Common myeloid progenitor, CD34-positive (primary cell): ENCODE measurements around the gene PPP1CC.
A peak's percentile ranks its signal among the peaks of the same experiment; 100 is the strongest.

Source experiments
- CTCF ChIA-PET: fragments of 350-600 bp; sonication (Branson Sonifier 250); formaldehyde crosslinking; loops from one replicate; lab custom pipeline; 2021; ENCODE audit warnings: antibody characterized with exemption; lab: Charles Lee
- POLR2A ChIA-PET: fragments of 350-600 bp; sonication (Branson Sonifier 250); formaldehyde crosslinking; loops from one replicate; lab custom pipeline; 2021; ENCODE audit warnings: antibody characterized with exemption; lab: Charles Lee
- DNase-seq, 3 donors: peaks; one replicate each; pipeline versions ENCODE4 v3.0.0 to v3.0.0-alpha.2; 2013
- H3K27ac ChIP-seq, 2 experiments: 1 replicate in 1 of 2; 2 replicates in 1 of 2; pipeline ENCODE4 v1.7.0; 2013; ENCODE audit warnings: inconsistent platforms in 2 of 2, low read length in 2 of 2, mild to moderate bottlenecking in 2 of 2, low read depth in 1 of 2, moderate library complexity in 1 of 2; ENCODE audit not compliant: severe bottlenecking in 2 of 2, insufficient read depth in 1 of 2, poor library complexity in 1 of 2
- H3K27me3 ChIP-seq, 5 experiments: replicated peaks in 2 of 5; 1 replicate in 3 of 5; 2 replicates in 2 of 5; pipeline versions ENCODE4 v1.6.1 to v1.7.0; 2013; ENCODE audit warnings: low read length in 4 of 5, mild to moderate bottlenecking in 2 of 5, moderate library complexity in 2 of 5, inconsistent platforms in 1 of 5; ENCODE audit not compliant: insufficient read depth in 5 of 5, control insufficient read depth in 4 of 5
- H3K36me3 ChIP-seq, 4 experiments: 1 replicate in 2 of 4; 2 replicates in 2 of 4; pipeline versions ENCODE4 v1.6.1 to v1.7.0; 2013; ENCODE audit warnings: low read length in 3 of 4, control low read depth in 1 of 4, mild to moderate bottlenecking in 1 of 4; ENCODE audit not compliant: control insufficient read depth in 4 of 4, insufficient read depth in 4 of 4
- H3K4me1 ChIP-seq, 4 experiments: 1 replicate in 3 of 4; 2 replicates in 1 of 4; pipeline versions ENCODE4 v1.6.1 to v1.7.1; 2013; ENCODE audit warnings: low read length in 3 of 4, mild to moderate bottlenecking in 3 of 4, control low read depth in 1 of 4, inconsistent platforms in 1 of 4, moderate library complexity in 1 of 4; ENCODE audit not compliant: control insufficient read depth in 4 of 4, insufficient read depth in 4 of 4; ENCODE audit errors: control extremely low read depth in 1 of 4
- H3K4me3 ChIP-seq, 7 experiments: 1 replicate in 4 of 7; 2 replicates in 3 of 7; pipeline versions ENCODE4 v1.5.1 to v1.7.0; 2013; ENCODE audit warnings: mild to moderate bottlenecking in 7 of 7, low read length in 6 of 7, moderate library complexity in 6 of 7, inconsistent platforms in 2 of 7, low read depth in 2 of 7, control low read depth in 1 of 7; ENCODE audit not compliant: insufficient read depth in 4 of 7, control insufficient read depth in 1 of 7; ENCODE audit errors: extremely low read depth in 1 of 7
- H3K9me3 ChIP-seq, 5 experiments: 1 replicate in 4 of 5; 2 replicates in 1 of 5; pipeline versions ENCODE4 v1.6.1 to v1.7.1; 2013; ENCODE audit warnings: low read length in 4 of 5, mild to moderate bottlenecking in 2 of 5, inconsistent platforms in 1 of 5, low read depth in 1 of 5, moderate library complexity in 1 of 5; ENCODE audit not compliant: control insufficient read depth in 4 of 5, insufficient read depth in 2 of 5; ENCODE audit errors: control extremely low read depth in 1 of 5
- WGBS: methylation state at CpG from one replicate; pipeline ENCODE4 v1.1.5; 2013; ENCODE audit not compliant: insufficient coverage; 5-methylcytosine and 5-hydroxymethylcytosine counted together

The PPP1CC gene

GRCh38 chr12:110718222-110718908 is 24.3 kb downstream of the PPP1CC start:
- Histone ChIP-seq H3K27me3 (no peaks in the 10 kb centered on the region), H3K27ac (no peak overlapping the region), H3K36me3 (peaks cover 19 to 61% (median 39%) of the 10 kb centered on the region in 4 experiments), H3K4me3 (no peak overlapping the region), H3K9me3 (no peaks in the 10 kb centered on the region), H3K4me1 (no peaks in the 10 kb centered on the region)
- DNase-seq, result no peak
- ChIA-PET POLR2A (no interaction called here), CTCF (no interaction called here)
- WGBS, result 98% methylated on average over 6 of the region's 7 CpGs

- CTCF ChIA-PET, result no interaction called here
- POLR2A ChIA-PET, result no interaction called here
- H3K36me3 ChIP-seq, result peaks cover 19 to 50% (median 33%) of the 10 kb centered on the region in 4 experiments
Observed at GRCh38 chr12:110717037-110717436, 25.7 kb downstream of the PPP1CC start.

GRCh38 chr12:110708917-110709316 is 33.8 kb downstream of the PPP1CC start:
- H3K4me3 ChIP-seq, result no peak overlapping the region
- DNase-seq, result no peak
- H3K4me1 ChIP-seq, result no peaks in the 10 kb centered on the region
- ChIA-PET POLR2A (interaction anchor here (0.6 kb wide), 2 partner anchors 27 to 464 kb away, joined by 3 to 5 read pairs; no protein-coding TSS in a partner anchor), CTCF (interaction anchor here (0.7 to 2.7 kb wide), 2 partner anchors 11 to 179 kb away, joined by 3 to 7 read pairs; no protein-coding TSS in a partner anchor)
- WGBS, result 95% methylated on average over 3 of the region's 4 CpGs
- H3K27ac ChIP-seq, result no peak overlapping the region
- H3K36me3 ChIP-seq, result no peaks in the 10 kb centered on the region
- no peaks in the 10 kb centered on the region for H3K27me3 ChIP-seq
- no peaks in the 10 kb centered on the region for H3K9me3 ChIP-seq

More at GRCh38 chr12:110717037-110717436, 25.7 kb downstream of the PPP1CC start:
- H3K9me3 ChIP-seq, result no peaks in the 10 kb centered on the region
- WGBS, result 100% methylated on average over 2 of the region's 3 CpGs
- H3K4me1 ChIP-seq, result no peaks in the 10 kb centered on the region
- no peak overlapping the region for H3K27ac ChIP-seq
- no peak for DNase-seq
- no peaks in the 10 kb centered on the region for H3K27me3 ChIP-seq
- no peak overlapping the region for H3K4me3 ChIP-seq

- POLR2A ChIA-PET, result interaction anchor here (0.6 kb wide), 1 partner anchor 26 kb away, joined by 7 read pairs; no protein-coding TSS in a partner anchor
- H3K36me3 ChIP-seq, result no peaks in the 10 kb centered on the region
- CTCF ChIA-PET, result interaction anchor here (1.0 to 1.6 kb wide), 6 partner anchors 16 to 183 kb away, joined by 3 to 5 read pairs (median 4); no protein-coding TSS in a partner anchor
- H3K4me3 ChIP-seq, result no peak overlapping the region
- no peaks in the 10 kb centered on the region for H3K9me3 ChIP-seq
- H3K27me3 ChIP-seq, result no peaks in the 10 kb centered on the region
- no peak for DNase-seq
- WGBS, result 83% methylated on average over 2 of the region's 3 CpGs
- H3K27ac ChIP-seq, result no peak overlapping the region
- H3K4me1 ChIP-seq, result no peaks in the 10 kb centered on the region
Observed at GRCh38 chr12:110705309-110705708, 37.4 kb downstream of the PPP1CC start.

GRCh38 chr12:110704750-110705149 is 37.9 kb downstream of the PPP1CC start:
- CTCF ChIA-PET, result interaction anchor here (1.0 to 1.6 kb wide), 7 partner anchors 17 to 183 kb away, joined by 3 to 5 read pairs (median 4); no protein-coding TSS in a partner anchor
- POLR2A ChIA-PET, result interaction anchor here (0.6 kb wide), 1 partner anchor 26 kb away, joined by 7 read pairs; no protein-coding TSS in a partner anchor
- no peak overlapping the region for H3K4me3 ChIP-seq
- no peaks in the 10 kb centered on the region for H3K36me3 ChIP-seq
- whole genome bisulfite sequencing, result 47% methylated on average over 2 of the region's 5 CpGs
- DNase-seq, result peak in 2 of 3 donors; percentile 29 to 30
- no peaks in the 10 kb centered on the region for H3K27me3 ChIP-seq
- H3K4me1 ChIP-seq, result no peaks in the 10 kb centered on the region
- H3K9me3 ChIP-seq, result no peaks in the 10 kb centered on the region
- H3K27ac ChIP-seq, result no peak overlapping the region

GRCh38 chr12:110704231-110704630 is 38.5 kb downstream of the PPP1CC start:
- WGBS, result 100% methylated on average over 4 of the region's 5 CpGs
- no peak overlapping the region for H3K27ac ChIP-seq
- no peaks in the 10 kb centered on the region for H3K36me3 ChIP-seq
- no peak overlapping the region for H3K4me3 ChIP-seq
- H3K9me3 ChIP-seq, result no peaks in the 10 kb centered on the region
- CTCF ChIA-PET, result interaction anchor here (1.0 to 1.6 kb wide), 7 partner anchors 17 to 184 kb away, joined by 3 to 5 read pairs (median 4); no protein-coding TSS in a partner anchor
- no peak for DNase-seq
- no peaks in the 10 kb centered on the region for H3K4me1 ChIP-seq
- H3K27me3 ChIP-seq, result no peaks in the 10 kb centered on the region
- POLR2A ChIA-PET, result no interaction called here

GRCh38 chr12:110702081-110702480 is 40.6 kb downstream of the PPP1CC start:
- H3K9me3 ChIP-seq, result no peaks in the 10 kb centered on the region
- ChIA-PET CTCF (interaction anchor here (0.6 kb wide), 1 partner anchor 259 kb away, joined by 3 read pairs; no protein-coding TSS in a partner anchor), POLR2A (interaction anchor here (0.6 kb wide), 1 partner anchor 13 kb away, joined by 4 read pairs; no protein-coding TSS in a partner anchor)
- no peaks in the 10 kb centered on the region for H3K36me3 ChIP-seq
- DNase-seq, result no peak
- peaks cover 0 to 11% (median 6%) of the 10 kb centered on the region in 4 experiments for H3K4me1 ChIP-seq
- 93% methylated on average over 3 of the region's 5 CpGs for WGBS
- no peaks in the 10 kb centered on the region for H3K27me3 ChIP-seq
- H3K27ac ChIP-seq, result no peak overlapping the region
- no peak overlapping the region for H3K4me3 ChIP-seq
